ENCODE data around the gene CAMKK1. TPM values are rescaled to one million over a fixed set of nuclear protein-coding genes. Genes with fewer than 3 reads are reported as not detected.
"Not testable (repeated sequence)": the region's sequence is repeated elsewhere in the genome, so short reads cannot be mapped to it uniquely, and the experiment has no call there.

CAMKK1 gene
- total RNA-seq, 1 donor from 2014 or later = 4.1 TPM

DNA sequence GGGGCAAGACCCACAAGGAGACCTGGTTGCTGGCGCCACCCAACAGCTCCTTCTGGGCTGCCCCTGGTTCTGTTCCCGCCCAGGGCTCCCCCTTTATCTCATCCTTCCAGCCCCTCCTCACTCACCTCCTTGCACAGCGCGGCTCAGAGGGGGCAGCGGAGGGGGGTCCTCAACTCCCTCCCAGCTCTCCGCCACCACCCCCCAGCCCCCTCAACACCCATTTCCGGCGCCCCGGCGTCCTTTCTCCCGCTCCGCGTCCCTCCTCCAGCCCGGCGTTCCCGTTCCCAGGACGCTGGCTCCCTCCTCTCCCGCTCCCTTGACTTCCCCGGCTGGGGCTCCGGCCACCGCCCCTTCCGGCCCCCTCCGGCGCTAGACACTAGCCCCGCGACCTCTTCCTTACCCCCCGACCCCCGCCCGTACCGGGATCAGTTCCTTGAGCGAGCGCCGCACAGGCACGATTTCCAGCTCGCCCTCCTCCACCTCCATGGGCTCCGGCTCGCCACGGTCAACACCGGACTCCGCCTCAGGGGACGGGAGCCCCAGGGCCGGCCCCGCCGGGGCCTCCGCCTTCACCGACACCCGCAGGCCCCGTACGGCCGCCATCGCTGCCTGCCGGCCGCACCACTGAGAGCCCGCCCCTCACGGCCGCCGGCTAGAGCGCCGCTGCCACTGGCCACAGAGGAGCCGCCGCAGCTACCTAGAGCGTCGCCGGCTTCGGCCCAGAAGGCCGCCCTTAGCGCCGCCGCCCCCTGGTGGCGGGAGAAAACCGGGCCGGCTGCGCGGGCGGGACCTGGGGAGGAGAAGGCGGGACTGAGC is 47.0 kb downstream of the CAMKK1 start, which contains the start of gene NCBP3:
Gene NCBP3, minus strand, starts transcription at position 626 of the 816 bp plus-strand sequence. Its CDS starts 23 bp downstream, at position 603.
- Mint-ChIP-seq H3K4me1 (ENCODE audit: unreplicated experiment) (peaks cover 13% of the 10 kb centered on the region), H3K36me3 (ENCODE audit: low read depth, unreplicated experiment) (peaks cover 9% of the 10 kb centered on the region), H3K9me3 (ENCODE audit: unreplicated experiment) (no peaks in the 10 kb centered on the region), H3K4me3 (ENCODE audit: unreplicated experiment) (peak within 1 kb of the TSS; percentile 97), H3K27me3 (ENCODE audit: unreplicated experiment) (peaks cover 7% of the 10 kb centered on the region), H3K27ac (ENCODE audit: unreplicated experiment) (peak within 1 kb of the TSS; percentile 84)
- TF ChIP-seq, protein P1, sequence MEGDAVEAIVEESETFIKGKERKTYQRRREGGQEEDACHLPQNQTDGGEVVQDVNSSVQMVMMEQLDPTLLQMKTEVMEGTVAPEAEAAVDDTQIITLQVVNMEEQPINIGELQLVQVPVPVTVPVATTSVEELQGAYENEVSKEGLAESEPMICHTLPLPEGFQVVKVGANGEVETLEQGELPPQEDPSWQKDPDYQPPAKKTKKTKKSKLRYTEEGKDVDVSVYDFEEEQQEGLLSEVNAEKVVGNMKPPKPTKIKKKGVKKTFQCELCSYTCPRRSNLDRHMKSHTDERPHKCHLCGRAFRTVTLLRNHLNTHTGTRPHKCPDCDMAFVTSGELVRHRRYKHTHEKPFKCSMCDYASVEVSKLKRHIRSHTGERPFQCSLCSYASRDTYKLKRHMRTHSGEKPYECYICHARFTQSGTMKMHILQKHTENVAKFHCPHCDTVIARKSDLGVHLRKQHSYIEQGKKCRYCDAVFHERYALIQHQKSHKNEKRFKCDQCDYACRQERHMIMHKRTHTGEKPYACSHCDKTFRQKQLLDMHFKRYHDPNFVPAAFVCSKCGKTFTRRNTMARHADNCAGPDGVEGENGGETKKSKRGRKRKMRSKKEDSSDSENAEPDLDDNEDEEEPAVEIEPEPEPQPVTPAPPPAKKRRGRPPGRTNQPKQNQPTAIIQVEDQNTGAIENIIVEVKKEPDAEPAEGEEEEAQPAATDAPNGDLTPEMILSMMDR (IDR thresholded peaks at IDR 0.05; ENCODE audit: unreplicated experiment) = peak; percentile 97
- peak; percentile 98 for DNase-seq (ENCODE audit: low spot score)

DNA sequence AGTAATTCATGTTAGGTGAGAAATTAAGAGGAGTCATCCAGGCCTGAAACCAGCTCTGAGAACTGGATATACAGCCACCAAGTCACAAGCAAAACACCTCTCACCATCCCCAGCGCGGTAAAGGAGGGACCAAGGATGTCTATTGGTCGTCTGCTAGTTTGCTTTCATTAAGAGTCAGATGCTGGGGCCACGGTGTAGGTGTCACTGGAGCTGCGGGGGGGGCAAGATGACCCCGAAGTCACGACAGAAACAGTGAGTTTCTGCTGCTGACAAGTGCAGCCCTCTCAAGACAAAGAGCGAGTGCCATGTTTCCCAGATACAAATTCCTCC is 47.6 kb downstream of the CAMKK1 start:
- Mint-ChIP-seq H3K27ac (ENCODE audit: unreplicated experiment) (peak overlapping the region; percentile 84), H3K4me3 (ENCODE audit: unreplicated experiment) (peak overlapping the region; percentile 97), H3K36me3 (ENCODE audit: low read depth, unreplicated experiment) (peaks cover 9% of the 10 kb centered on the region)

DNA sequence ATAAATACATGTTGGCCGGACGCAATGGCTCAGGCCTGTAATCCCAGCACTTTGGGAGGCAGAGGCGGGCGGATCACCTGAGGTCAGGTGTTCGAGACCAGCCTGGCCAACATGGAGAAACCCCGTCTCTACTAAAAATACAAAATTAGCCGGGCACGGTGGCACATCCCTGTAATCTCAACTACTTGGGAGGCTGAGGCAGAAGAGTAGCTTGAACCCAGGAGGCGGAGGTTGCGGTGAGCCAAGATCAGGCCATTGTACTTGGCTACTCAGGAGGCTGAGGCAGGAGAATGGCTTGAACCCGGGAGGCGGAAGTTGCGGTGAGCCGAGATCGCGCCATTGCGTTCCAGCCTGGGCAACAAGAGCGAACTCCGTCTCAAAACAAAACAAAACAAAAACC is 48.3 kb downstream of the CAMKK1 start:
- DNase-seq (ENCODE audit: low spot score); H3K9me3 Mint-ChIP-seq (ENCODE audit: unreplicated experiment); H3K27me3 Mint-ChIP-seq (ENCODE audit: unreplicated experiment); H3K36me3 Mint-ChIP-seq (ENCODE audit: low read depth, unreplicated experiment); H3K27ac Mint-ChIP-seq (ENCODE audit: unreplicated experiment): not testable (repeated sequence)
- H3K4me3 Mint-ChIP-seq (ENCODE audit: unreplicated experiment) = peak overlapping the region; percentile 97
- peaks cover 13% of the 10 kb centered on the region for H3K4me1 Mint-ChIP-seq (ENCODE audit: unreplicated experiment)

More for the DNA sequence above, 47.6 kb downstream of the CAMKK1 start:
- Mint-ChIP-seq H3K27me3 (ENCODE audit: unreplicated experiment) (peaks cover 7% of the 10 kb centered on the region), H3K4me1 (ENCODE audit: unreplicated experiment) (peaks cover 13% of the 10 kb centered on the region), H3K9me3 (ENCODE audit: unreplicated experiment) (no peaks in the 10 kb centered on the region)
- TF ChIP-seq, protein P1 (IDR thresholded peaks at IDR 0.05; ENCODE audit: unreplicated experiment) = no peak
- no peak for DNase-seq (ENCODE audit: low spot score)

DNA sequence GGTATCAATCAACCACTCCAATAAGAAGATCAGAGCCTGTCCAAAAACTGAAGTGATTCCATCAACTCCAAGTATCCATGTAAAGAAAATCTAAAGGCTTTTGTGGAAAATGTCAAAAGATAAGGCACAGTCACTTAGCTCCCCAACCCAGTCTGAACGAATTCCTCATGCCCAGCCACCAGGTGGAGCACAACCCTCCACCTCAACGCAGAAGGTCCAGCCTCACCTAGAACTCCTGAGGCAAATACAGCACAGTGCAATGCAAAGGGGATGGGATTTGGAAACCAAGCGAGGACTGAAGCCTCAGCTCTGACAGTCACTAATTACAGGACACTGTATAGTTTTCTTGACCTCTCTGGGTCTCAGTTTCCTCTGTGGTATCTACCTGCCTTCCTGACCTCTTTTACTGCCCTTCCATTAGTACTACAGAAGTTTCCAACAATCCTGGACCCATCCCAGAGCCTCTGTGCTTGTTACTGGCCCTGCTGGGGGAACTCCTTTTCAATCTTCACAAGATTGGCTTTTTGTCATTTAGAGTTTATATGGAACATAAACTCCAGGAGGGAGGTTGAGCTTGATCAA is 48.8 kb downstream of the CAMKK1 start:
- Mint-ChIP-seq H3K4me3 (ENCODE audit: unreplicated experiment) (peak overlapping the region; percentile 97), H3K4me1 (ENCODE audit: unreplicated experiment) (peaks cover 13% of the 10 kb centered on the region), H3K9me3 (ENCODE audit: unreplicated experiment) (no peaks in the 10 kb centered on the region), H3K36me3 (ENCODE audit: low read depth, unreplicated experiment) (peaks cover 9% of the 10 kb centered on the region), H3K27me3 (ENCODE audit: unreplicated experiment) (peaks cover 4% of the 10 kb centered on the region), H3K27ac (ENCODE audit: unreplicated experiment) (no peak overlapping the region)
- DNase-seq (ENCODE audit: low spot score) = peak; percentile 52
- TF ChIP-seq, protein P1 (IDR thresholded peaks at IDR 0.05; ENCODE audit: unreplicated experiment) = peak; percentile 37

DNA sequence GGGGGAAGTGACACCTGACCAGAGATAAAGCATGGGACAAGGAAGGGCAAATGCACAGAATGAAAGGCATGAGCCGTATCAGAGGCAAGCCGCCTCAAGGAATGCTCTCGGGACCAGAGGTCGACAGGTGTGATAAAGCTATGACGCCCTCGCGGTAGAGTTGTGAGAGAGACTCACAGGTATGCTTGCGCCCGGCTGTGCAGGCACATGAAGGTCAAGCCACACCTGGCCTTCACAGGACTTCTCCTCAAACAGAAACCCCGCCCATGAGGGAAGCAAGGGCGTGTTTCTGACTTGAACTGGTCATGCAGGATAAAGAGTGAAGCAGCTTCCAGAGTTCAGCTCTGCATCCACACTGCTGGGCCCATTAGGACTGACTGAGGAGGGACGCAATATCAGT is 54.6 kb downstream of the CAMKK1 start:
- TF ChIP-seq, protein P1 (IDR thresholded peaks at IDR 0.05; ENCODE audit: unreplicated experiment) = no peak
- Mint-ChIP-seq H3K4me1 (ENCODE audit: unreplicated experiment) (no peaks in the 10 kb centered on the region), H3K9me3 (ENCODE audit: unreplicated experiment) (no peaks in the 10 kb centered on the region), H3K36me3 (ENCODE audit: low read depth, unreplicated experiment) (peaks cover 19% of the 10 kb centered on the region), H3K27me3 (ENCODE audit: unreplicated experiment) (no peaks in the 10 kb centered on the region), H3K27ac (ENCODE audit: unreplicated experiment) (no peak overlapping the region), H3K4me3 (ENCODE audit: unreplicated experiment) (no peak overlapping the region)
- no peak for DNase-seq (ENCODE audit: low spot score)
